Inferior parietal cortex (tissue), 1 donor: ENCODE data around the gene ABHD17C.
A peak's percentile ranks its signal among the peaks of the same experiment; 100 is the strongest.

Experiments
- DNase-seq: peaks from one replicate; pipeline ENCODE4 v3.0.0-alpha.2; 2016; ENCODE audit errors: extremely low spot score

The ABHD17C gene

DNA sequence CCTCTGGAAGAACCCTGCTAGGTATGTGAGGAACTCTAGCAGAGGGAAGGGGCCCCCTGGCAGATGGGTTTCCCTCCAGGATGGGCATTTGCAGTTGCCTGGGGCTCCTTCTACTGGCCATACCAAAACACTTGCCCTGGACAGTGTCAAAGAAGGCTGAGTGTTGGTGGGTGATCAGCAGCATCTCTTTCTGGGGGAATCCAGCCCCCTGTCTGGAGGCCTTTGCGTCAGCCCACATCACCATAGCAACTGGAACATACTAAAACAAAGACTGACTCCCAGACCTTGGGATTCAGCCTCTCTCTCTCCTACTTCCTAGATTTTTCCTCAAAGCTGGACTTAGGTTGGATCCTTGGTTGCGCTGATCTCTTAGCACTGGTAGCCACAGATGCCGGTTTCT lies 92.2 kb downstream of the ABHD17C start:
- DNase-seq: no peak

GRCh38 chr15:80788536-80788935 lies 93.4 kb downstream of the ABHD17C start:
- peak; percentile 19 for DNase-seq

DNA sequence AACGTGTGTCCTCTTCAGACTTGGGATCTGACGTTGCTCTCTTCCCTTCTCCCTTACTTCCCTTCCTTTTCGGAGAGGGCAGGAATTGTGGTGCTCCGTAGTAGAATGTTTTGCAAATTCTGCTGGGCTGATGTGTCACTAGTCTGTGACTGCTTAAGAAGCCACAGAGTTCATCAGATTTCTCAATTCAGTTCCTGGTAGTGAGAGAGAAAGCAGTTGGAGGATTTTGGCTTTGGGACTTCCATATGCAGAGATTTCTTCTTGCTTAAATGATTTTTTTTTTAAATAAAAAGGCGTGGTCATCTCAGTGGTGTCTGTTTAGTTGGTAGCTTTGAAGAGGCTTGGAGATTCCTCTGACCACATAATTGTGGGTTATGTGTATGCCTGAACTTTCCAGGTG lies 94.2 kb downstream of the ABHD17C start:
- DNase-seq: no peak

DNA sequence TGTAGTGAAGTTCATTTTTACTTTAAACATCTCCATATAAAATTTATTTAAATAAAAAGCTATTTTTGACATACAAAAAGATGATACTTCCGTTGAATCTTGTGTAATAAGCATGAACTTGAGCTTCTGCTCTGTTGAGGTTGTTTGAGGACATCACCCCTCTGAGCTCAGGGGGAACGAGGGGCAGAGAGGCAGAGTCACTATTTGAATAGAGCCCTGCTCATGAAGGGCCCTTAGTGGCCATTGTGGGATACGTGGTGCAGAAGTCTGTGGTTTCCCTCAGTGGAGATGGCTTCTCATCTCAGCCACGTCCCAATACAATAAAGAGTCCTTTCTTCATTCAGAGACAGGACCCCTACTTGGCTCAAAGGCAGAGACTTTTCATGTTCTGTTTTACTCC lies 94.7 kb downstream of the ABHD17C start:
- DNase-seq: no peak

DNA sequence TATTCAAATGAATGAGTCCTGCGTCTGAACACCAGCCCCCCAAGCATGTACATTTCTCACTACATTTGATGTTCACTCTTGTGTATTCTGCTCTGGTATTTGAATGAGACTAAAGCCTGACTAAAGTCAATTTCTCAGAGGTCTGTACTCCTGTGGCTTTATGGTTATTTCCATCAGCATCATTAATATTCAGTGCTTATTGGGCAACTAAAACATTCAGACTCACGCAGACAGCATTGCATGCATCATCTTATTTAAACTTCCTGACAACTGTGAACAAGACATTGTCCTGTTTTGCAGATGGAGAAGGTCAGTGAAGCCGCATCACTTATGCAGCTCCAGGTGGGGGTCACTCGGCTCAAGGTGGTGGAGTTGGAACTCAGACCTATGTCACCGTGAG lies 95.1 kb downstream of the ABHD17C start:
- DNase-seq: no peak

DNA sequence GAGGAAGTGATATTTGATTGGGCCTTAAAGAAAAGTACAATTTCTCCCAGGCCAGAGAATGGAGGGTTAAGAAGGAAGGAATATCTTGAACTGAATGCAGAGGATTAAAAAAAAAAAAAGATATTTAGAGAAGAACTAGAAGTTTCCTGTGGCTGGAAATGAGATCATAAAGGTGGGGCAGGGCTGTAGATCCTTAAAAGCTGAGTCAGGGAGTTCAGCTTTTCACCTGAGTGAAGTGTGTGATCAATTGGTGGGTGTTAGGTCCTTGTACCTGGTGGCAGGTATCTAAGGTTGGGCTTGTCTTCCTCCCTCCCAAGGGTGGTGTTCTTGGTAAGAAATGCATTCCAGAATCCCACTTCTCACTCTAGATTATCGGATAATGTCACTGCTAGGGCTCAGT lies 95.9 kb downstream of the ABHD17C start:
- DNase-seq: no peak

- DNase-seq: no peak
These were observed 101.3 kb downstream of the ABHD17C start for GRCh38 chr15:80796407-80796806.

DNA sequence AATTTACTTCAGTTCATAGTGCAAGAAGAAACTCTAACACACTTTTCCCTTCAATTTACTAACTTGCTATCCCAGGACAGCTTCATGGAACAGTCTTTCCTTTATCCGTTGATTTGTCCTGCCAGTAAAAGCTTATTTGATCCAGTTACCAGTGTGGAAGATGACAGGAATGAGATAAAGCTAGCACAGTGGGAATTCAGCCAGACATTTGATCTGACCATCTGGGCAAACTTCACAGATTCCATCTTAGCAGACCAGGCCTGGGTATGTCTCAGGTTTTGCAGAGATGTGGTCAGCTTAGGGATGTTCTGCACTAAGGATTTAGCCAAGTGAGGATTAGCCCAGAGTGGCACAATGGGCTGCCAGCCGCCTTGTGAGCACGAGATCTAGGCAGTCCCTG lies 103.8 kb downstream of the ABHD17C start:
- no peak for DNase-seq

DNA sequence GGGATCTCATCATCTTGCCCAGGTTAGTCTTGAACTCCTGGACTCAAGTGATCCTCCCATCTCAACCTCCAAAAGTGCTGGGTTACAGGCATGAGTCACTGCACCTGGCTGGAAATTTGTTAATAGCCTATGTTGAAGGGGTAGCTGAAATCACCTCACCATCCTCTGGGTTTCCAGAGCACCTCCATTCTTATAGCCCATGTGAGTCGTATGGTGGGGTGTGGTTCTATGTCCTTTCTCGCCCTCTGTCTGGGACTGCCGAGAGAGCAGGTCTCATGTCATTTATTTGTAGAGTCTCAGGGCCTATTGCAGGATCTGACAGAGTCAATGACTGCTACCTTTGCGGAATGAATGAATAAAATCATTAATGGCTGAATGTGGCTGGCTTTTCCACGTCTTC lies 105.0 kb downstream of the ABHD17C start:
- no peak for DNase-seq

GRCh38 chr15:80801891-80802680 lies 107.0 kb downstream of the ABHD17C start:
- DNase-seq: no peak

GRCh38 chr15:80803580-80804525 lies 108.7 kb downstream of the ABHD17C start:
- DNase-seq: no peak

- no peak for DNase-seq
These were observed 109.9 kb downstream of the ABHD17C start for GRCh38 chr15:80804970-80805495.
